SK-N-SH treated with all-trans-retinoic acid at 6 μM for 48 hours (cell line): ENCODE measurements around the gene COL6A2.

Experiments
- ATAC-seq: fragments of 200-7000 bp; cut with Tn5 transposase; 3 replicates; pipeline ENCODE4 v1.9.1; 2020; ENCODE audit warnings: mild to moderate bottlenecking, moderate library complexity
- ARNTL ChIP-seq: fragments of 450-650 bp; formaldehyde crosslinking; IDR thresholded peaks from 2 replicates; pipeline ENCODE4 v1.5.0; 2020; ENCODE audit warnings: low read depth, mild to moderate bottlenecking, moderate library complexity, borderline replicate concordance
- BACH2 ChIP-seq: fragments of 250-450 bp; sonication (Bioruptor Pico); IDR thresholded peaks from 2 replicates; pipeline ENCODE4 v1.9.0; 2021; ENCODE audit warnings: mild to moderate bottlenecking, borderline replicate concordance
- GLIS3 ChIP-seq: fragments of 250-450 bp; sonication (Bioruptor Pico); IDR thresholded peaks from 2 replicates; pipeline ENCODE4 v1.5.0; 2020; ENCODE audit warnings: mild to moderate bottlenecking, moderate library complexity
- PPARA ChIP-seq: fragments of 250-450 bp; sonication (Bioruptor Pico); IDR thresholded peaks from 2 replicates; pipeline ENCODE4 v1.5.0; 2020; ENCODE audit warnings: mild to moderate bottlenecking, borderline replicate concordance
- SNAI2 ChIP-seq: fragments of 250-450 bp; sonication (Bioruptor Pico); IDR thresholded peaks from 2 replicates; pipeline ENCODE4 v1.5.0; 2020; ENCODE audit warnings: mild to moderate bottlenecking, moderate library complexity
- TCF4 ChIP-seq: fragments of 250-450 bp; sonication (Bioruptor Pico); IDR thresholded peaks from 2 replicates; pipeline ENCODE4 v1.8.0; 2021; ENCODE audit warnings: mild to moderate bottlenecking, moderate library complexity, borderline replicate concordance
- TOX ChIP-seq: fragments of 250-450 bp; sonication (Bioruptor Pico); IDR thresholded peaks from 2 replicates; pipeline ENCODE4 v1.8.0; 2021; ENCODE audit warnings: mild to moderate bottlenecking, moderate library complexity, borderline replicate concordance
- ZC3H10 ChIP-seq: fragments of 250-450 bp; sonication (Bioruptor Pico); IDR thresholded peaks from 2 replicates; pipeline ENCODE4 v1.5.1; 2021; ENCODE audit warnings: mild to moderate bottlenecking, moderate library complexity
- ZFP30 ChIP-seq: fragments of 450-650 bp; formaldehyde crosslinking; IDR thresholded peaks from 2 replicates; pipeline ENCODE4 v1.5.0; 2022; ENCODE audit warnings: mild to moderate bottlenecking, moderate library complexity
- ZNF565 ChIP-seq: fragments of 450-650 bp; formaldehyde crosslinking; conservative IDR thresholded peaks from 2 replicates; pipeline ENCODE4 v1.5.0; 2020; ENCODE audit warnings: low read depth, mild to moderate bottlenecking, moderate library complexity
- ZNF70 ChIP-seq: fragments of 450-650 bp; formaldehyde crosslinking; IDR thresholded peaks from 2 replicates; pipeline ENCODE4 v1.5.0; 2020; ENCODE audit warnings: mild to moderate bottlenecking, moderate library complexity
- ZNF8 ChIP-seq: fragments of 450-650 bp; formaldehyde crosslinking; IDR thresholded peaks from 2 replicates; pipeline ENCODE4 v1.5.0; 2020; ENCODE audit warnings: mild to moderate bottlenecking, moderate library complexity
- TF ChIP-seq, protein P1 (sequence below): fragments of 250-450 bp; sonication (Bioruptor Pico); IDR thresholded peaks from 2 replicates; pipeline ENCODE4 v1.5.0; 2020; ENCODE audit warnings: mild to moderate bottlenecking, moderate library complexity
- TF ChIP-seq, protein P2 (sequence below): fragments of 250-450 bp; sonication (Bioruptor Pico); IDR thresholded peaks from 2 replicates; pipeline ENCODE4 v1.8.0; 2021; ENCODE audit warnings: low read depth, mild to moderate bottlenecking, moderate library complexity, borderline replicate concordance
- TF ChIP-seq, protein P3 (sequence below): fragments of 250-450 bp; sonication (Bioruptor Pico); IDR thresholded peaks from 2 replicates; pipeline ENCODE4 v1.5.1; 2021; ENCODE audit warnings: mild to moderate bottlenecking, moderate library complexity
- TF ChIP-seq, protein P4 (sequence below): fragments of 250-450 bp; sonication (Bioruptor Pico); IDR thresholded peaks from 2 replicates; pipeline ENCODE4 v1.5.1; 2020; ENCODE audit warnings: low read depth, mild to moderate bottlenecking, moderate library complexity
- TF ChIP-seq, protein P5 (sequence below): fragments of 250-450 bp; sonication (Bioruptor Pico); IDR thresholded peaks from 2 replicates; pipeline ENCODE4 v1.8.0; 2020; ENCODE audit warnings: mild to moderate bottlenecking, moderate library complexity, borderline replicate concordance

Gene COL6A2

DNA sequence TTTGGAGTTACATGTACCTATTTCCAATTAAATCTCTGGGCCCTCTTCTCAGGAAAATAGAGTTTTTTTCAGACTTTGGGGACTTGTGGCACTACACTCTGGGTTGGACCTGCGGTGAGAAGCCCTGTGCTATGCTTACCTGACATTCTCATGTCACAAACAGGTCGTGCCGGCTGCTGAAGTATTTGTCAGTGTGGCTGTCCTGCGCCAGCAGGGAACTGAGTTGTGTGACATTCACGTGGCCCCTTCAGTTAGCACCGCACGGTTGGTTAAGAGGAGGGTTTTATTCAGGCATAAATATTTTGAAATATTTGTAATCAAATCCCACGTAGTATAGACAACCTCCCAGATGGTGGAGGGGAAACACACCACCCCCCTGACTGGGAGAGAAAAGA is 6.3 kb upstream of the COL6A2 start (continued):
- TF ChIP-seq, protein P1, sequence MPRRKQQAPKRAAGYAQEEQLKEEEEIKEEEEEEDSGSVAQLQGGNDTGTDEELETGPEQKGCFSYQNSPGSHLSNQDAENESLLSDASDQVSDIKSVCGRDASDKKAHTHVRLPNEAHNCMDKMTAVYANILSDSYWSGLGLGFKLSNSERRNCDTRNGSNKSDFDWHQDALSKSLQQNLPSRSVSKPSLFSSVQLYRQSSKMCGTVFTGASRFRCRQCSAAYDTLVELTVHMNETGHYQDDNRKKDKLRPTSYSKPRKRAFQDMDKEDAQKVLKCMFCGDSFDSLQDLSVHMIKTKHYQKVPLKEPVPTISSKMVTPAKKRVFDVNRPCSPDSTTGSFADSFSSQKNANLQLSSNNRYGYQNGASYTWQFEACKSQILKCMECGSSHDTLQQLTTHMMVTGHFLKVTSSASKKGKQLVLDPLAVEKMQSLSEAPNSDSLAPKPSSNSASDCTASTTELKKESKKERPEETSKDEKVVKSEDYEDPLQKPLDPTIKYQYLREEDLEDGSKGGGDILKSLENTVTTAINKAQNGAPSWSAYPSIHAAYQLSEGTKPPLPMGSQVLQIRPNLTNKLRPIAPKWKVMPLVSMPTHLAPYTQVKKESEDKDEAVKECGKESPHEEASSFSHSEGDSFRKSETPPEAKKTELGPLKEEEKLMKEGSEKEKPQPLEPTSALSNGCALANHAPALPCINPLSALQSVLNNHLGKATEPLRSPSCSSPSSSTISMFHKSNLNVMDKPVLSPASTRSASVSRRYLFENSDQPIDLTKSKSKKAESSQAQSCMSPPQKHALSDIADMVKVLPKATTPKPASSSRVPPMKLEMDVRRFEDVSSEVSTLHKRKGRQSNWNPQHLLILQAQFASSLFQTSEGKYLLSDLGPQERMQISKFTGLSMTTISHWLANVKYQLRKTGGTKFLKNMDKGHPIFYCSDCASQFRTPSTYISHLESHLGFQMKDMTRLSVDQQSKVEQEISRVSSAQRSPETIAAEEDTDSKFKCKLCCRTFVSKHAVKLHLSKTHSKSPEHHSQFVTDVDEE (CRISPR knock-in tag): no peak

DNA sequence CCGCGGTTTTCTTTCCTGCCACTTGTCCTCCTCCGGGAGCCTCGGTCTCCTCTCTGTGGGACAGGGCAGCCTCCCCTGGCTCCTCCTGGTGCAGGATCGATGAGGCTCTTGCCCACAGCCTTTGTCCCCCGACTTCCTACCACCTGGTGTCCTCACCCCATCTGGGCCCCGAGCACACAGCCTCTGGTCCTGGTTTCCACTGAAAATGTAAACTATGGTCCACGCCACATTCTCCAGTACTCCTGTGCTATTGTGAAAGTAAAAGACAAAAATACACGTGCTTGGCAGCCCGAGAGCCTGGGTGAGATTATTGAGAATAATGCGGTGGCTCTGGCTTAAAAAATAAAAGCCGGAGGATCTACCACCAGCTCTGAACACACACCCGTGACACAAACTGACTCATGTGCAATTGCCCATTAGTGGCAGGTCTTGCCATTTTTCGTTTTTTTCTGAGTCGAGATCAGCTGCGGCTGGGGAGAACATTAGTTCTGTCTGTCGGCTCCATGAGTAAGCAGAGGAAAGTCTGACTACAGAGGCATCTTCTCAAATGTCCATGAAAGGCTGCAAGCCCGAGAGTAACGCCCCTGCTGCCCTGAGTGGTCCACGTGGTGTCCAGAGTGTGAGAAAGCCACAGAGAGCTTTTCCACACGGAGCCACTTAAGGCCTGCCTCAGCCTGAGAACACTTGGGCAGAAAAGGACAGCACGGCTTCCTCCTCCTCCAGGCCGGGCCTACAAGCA is 5.7 kb upstream of the COL6A2 start:
- TF ChIP-seq ZNF565 (CRISPR knock-in tag) (no peak), ZNF70 (no peak), TCF4 (CRISPR knock-in tag) (no peak), SNAI2 (CRISPR knock-in tag) (no peak), ZNF8 (CRISPR knock-in tag) (no peak), TOX (CRISPR knock-in tag) (no peak), ARNTL (CRISPR knock-in tag) (no peak), BACH2 (CRISPR knock-in tag) (no peak), ZFP30 (CRISPR knock-in tag) (no peak), GLIS3 (CRISPR knock-in tag) (no peak), ZC3H10 (CRISPR knock-in tag) (no peak), PPARA (no peak)
- TF ChIP-seq, protein P2, sequence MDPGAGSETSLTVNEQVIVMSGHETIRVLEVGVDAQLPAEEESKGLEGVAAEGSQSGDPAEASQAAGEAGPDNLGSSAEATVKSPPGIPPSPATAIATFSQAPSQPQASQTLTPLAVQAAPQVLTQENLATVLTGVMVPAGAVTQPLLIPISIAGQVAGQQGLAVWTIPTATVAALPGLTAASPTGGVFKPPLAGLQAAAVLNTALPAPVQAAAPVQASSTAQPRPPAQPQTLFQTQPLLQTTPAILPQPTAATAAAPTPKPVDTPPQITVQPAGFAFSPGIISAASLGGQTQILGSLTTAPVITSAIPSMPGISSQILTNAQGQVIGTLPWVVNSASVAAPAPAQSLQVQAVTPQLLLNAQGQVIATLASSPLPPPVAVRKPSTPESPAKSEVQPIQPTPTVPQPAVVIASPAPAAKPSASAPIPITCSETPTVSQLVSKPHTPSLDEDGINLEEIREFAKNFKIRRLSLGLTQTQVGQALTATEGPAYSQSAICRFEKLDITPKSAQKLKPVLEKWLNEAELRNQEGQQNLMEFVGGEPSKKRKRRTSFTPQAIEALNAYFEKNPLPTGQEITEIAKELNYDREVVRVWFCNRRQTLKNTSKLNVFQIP (CRISPR knock-in tag): no peak
- TF ChIP-seq, protein P1 (CRISPR knock-in tag): no peak
- TF ChIP-seq, protein P3, sequence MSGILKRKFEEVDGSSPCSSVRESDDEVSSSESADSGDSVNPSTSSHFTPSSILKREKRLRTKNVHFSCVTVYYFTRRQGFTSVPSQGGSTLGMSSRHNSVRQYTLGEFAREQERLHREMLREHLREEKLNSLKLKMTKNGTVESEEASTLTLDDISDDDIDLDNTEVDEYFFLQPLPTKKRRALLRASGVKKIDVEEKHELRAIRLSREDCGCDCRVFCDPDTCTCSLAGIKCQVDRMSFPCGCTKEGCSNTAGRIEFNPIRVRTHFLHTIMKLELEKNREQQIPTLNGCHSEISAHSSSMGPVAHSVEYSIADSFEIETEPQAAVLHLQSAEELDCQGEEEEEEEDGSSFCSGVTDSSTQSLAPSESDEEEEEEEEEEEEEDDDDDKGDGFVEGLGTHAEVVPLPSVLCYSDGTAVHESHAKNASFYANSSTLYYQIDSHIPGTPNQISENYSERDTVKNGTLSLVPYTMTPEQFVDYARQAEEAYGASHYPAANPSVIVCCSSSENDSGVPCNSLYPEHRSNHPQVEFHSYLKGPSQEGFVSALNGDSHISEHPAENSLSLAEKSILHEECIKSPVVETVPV (CRISPR knock-in tag): no peak
- TF ChIP-seq, protein P4, sequence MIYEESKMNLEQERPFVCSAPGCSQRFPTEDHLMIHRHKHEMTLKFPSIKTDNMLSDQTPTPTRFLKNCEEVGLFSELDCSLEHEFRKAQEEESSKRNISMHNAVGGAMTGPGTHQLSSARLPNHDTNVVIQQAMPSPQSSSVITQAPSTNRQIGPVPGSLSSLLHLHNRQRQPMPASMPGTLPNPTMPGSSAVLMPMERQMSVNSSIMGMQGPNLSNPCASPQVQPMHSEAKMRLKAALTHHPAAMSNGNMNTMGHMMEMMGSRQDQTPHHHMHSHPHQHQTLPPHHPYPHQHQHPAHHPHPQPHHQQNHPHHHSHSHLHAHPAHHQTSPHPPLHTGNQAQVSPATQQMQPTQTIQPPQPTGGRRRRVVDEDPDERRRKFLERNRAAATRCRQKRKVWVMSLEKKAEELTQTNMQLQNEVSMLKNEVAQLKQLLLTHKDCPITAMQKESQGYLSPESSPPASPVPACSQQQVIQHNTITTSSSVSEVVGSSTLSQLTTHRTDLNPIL (CRISPR knock-in tag): no peak
- TF ChIP-seq, protein P5, sequence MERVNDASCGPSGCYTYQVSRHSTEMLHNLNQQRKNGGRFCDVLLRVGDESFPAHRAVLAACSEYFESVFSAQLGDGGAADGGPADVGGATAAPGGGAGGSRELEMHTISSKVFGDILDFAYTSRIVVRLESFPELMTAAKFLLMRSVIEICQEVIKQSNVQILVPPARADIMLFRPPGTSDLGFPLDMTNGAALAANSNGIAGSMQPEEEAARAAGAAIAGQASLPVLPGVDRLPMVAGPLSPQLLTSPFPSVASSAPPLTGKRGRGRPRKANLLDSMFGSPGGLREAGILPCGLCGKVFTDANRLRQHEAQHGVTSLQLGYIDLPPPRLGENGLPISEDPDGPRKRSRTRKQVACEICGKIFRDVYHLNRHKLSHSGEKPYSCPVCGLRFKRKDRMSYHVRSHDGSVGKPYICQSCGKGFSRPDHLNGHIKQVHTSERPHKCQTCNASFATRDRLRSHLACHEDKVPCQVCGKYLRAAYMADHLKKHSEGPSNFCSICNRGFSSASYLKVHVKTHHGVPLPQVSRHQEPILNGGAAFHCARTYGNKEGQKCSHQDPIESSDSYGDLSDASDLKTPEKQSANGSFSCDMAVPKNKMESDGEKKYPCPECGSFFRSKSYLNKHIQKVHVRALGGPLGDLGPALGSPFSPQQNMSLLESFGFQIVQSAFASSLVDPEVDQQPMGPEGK (CRISPR knock-in tag): no peak
- peak; percentile 56 for ATAC-seq
